Measurements from ENCODE around the gene SLC27A3.

The SLC27A3 gene

DNA sequence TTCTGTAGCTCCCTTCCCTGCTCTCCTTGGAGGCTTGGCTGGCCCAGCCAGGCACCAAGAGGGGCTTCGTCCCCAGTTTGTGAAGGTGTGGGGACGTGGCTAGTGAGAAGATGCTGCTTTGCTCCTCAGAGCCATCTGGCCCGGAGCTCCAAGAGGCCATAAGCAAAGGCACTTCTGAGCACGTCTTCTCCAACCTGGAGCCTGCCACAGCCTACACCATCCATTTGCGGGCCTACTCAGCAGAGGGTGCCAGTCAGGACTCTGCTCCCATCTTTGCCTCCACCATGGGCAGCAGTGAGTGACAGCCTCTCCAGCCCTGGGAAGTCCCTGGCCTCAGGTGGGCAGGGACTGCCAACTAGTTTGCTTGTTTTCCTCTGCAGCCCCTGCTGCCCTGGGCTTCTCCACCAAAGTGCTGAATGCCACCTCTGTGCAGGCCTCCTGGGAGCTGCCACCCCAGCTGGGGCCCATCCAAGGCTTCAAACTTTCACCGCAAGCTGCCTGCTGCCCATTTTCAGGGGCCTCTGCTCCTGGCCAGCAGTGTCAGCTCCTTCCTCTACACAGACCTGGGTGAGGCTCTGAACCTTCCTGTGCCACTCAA lies 25.9 kb downstream of the SLC27A3 start:
- no peak for DNase-seq

DNA sequence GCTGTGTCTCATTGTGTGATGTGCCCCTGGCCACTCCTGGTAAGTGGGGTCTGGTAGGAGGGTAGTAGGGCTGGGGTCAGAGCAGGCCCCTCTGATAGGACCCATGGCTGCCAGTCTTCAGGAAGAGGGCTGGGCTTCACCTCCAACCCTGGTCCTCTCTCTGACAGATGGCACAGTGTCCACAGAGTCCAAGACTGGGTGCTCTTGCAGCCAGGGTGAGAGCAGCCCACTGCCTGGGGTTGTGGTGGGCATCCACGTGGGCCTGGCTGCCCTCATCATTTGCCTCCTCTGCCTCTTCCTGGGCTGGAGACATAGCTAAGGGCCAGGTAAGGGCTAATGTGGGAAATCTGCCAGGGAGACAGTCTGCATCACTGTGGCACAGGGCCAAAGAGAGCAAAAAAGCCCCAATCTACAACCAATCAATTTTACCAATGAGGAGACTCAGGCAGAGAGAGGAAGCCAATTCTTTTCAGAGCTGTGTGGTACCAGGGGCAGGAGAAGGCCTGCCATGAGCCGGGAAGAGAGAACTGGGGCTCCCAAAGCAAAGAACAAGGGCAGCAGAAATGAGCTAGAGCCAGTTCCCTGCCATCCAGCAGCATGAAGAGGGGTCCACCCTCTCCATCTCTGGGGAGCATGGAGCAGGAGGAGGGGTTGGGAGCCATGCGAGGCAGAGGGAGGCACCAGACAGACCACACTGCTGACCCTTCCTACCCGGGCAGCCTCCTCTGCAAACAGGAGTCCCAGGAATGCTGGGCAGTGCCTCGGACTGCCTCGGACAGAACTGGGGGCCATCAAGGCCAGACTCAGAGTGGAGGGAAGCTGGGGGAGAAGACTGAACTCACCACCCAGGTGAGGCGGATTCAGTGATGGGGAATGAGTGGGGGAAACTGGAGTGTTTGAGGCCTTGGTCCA lies 26.8 kb downstream of the SLC27A3 start:
- no peak for DNase-seq

DNA sequence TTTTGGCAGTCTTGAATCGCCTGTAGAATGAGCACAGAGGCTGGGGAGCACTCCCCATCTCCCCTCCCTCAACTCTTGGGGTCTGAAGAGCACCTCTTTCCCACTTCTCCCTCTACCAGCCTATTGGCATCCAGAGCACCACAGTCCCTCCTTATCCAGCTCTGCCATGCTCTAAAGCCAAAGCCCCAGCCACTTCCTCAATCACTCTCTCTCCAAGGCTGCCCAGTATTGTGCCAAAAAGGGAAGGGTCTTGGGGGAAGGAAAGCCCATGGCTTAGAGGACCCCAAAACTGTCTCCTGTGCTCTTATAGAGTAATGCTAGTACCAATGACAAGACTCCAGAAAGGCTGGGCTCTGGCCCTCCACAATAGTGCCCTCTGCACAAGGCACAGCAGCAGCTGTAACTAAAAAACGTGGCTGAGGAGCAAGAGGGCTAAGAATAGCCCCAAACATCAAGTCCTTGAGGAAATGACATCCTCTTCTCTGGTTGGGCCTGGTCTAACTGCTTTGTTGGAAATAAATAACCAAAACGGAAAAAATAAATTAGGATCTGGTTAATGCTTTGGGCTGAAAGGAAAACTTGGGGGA lies 28.4 kb downstream of the SLC27A3 start:
- DNase-seq = no peak

DNA sequence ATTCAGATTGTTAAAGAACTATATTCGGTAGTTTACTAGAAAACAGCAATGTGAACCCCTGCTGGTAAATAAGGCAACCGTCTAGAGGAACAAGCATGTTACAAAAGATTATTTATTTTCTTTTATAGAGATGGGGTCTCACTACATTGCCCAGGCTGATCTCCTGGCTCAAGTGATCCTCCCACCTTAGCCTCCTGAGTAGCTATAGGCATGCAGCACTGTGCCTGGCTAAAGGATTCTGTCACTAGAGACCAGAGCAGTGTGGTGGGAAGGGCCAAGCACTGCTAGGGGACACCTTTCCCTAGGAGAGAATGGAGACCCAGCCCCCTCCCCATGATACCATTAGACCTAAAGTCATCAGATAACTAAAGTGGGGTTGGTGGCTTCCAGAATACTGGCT lies 28.9 kb downstream of the SLC27A3 start:
- DNase-seq = no peak

DNA sequence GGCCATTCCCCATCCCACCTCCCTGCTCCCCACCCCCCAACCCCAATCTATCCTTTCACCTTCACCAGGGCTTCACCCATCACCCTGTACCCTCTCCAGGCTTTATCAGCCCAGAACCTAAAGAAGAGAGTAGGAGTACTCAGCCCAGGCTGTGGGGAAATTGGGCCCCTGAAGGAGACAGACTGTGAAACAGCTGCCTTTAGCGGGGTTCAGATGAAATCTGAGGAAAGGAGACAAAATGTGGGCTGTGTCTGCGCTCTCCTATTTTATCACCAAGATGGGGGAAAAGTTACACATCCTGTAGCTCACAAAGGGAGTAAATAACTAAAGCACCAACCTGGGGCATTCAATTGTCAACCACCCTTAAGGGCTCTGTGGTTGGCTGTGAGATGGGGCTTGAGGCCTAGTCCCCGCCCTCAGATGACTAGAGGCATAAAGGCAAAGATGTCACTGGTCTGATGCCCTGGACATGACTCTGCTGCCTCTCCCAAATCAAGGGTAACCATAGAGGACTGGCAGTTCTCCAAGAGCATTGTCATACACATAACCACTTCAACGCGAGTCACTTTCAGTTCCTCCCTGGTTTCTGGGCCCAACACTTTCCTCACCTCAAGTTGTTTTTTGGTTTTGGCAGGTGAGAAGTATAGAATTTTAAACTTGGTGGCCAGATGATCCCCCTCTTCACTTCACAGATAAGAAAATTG lies 30.0 kb downstream of the SLC27A3 start:
- DNase-seq = peak; percentile 72 to 77

DNA sequence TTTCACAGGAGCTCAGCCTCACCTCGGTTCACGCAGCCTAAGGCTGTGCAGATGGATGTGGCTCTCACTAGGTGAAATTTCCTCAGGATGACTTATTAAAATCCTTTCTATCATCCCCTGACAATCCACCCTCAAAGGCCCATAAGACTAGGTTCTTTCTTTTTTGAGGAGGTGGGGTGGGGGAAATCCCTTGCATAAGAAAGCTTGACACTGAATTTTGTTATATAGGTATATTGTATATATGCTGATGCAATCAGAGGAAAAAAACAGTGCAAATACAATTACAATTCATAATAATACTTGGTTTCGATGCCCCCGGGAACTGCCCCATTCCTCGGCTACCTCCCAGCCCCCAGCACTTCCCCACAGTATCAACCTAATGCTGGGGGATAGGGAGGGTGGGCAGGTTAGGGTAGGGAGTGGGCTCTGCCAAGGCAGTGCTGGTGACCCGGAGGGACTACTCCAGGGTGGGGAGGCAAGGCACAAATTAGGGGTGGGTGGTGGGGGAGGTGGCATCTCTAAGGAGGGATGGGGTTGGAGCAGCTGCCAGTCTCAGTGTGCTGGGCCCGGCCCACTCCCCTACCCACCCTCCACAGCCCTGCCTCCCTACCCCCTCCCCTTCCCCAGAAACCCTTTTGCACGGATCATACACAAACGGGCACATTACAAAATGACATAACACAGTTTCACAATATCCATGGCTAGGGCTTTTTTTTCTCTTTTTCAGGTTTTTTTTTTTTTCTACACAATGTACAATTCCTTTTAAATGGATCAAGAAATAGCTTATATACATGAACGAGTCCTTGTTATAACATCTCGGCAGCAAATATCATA lies 30.9 kb downstream of the SLC27A3 start:
- DNase-seq = no peak

DNA sequence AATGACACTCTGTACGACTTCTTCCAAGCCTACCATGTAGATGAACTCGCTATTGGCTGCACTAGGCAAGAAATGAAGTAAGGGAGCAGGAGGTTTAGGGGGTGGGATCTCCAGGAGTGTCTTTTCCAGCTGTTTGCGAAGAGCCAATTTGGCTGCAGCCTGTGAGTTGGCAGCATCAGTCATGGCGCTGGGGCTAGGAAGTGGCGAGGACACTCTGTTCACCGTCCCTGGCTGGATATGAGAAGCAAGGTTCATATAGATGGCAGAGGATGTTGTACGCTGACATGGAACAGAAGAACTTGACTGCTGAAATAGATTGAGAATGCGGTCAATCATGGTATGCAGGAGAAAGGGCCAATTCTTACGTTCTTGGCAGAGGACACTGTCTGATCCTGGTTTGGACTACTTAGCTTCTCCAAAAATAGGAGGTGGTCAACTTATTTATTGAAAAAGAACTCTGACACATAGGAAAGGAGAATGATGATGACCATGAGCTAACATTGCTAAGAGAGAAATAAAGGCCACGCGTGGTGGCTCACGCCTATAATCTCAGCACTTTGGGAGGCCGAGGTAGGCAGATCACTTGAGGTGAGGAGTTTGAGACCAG lies 41.2 kb downstream of the SLC27A3 start:
- peak in 1 of 2 experiments; percentile 3 for DNase-seq

DNA sequence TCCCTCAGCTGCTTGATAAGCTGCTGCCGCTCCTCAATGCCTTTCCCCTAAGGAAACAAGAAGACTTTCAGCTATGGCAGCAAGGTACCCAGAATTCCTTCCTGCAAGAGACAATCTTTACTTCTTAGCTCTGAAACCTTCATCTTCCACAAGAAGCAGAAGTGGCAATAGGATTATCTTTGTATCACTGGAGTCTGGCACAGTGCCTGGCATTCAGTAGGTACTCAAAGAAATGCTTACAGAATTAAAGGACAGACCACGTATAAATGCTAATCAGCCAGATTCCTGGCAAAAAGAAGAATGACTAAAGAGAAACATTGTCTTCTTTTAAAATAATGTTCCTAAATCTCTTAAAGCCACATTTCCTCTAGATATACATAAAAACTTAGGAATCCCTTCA lies 43.7 kb downstream of the SLC27A3 start:
- DNase-seq = no peak

DNA sequence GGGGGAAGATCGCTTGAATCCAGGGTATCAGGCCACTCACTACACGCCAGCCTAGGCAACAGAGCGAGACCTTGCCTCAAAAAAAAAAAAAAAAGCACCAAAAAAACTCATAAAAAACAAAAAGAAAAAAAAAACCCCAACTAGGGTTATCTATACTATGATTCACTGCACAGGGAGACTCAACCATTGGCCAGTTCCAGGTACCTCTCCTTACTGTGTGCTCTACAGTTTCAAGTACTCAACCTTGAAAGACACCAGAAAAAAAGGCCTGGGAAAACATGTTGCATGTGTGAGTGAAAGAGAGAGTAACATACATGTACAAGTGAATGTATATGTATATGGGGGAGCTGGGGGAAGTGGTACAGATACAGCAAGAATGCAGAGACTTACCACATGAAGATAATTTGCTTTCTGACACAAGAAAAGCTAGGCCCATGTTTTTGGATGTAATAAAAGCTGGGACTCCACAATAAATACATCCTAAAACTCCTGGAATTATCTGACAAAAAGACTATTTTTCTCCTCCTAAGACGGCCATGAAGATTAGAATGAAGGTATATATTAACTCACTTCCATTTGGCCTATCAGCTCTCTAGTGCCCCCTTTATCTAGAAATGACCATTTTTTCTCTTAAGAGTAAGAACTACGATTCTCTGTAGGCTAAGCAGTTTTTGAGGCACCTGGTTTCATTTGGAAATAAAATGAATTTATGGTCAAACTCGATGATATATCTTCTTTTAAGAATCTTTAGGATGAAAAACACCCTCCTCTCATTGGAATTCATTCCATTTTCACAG lies 52.2 kb downstream of the SLC27A3 start:
- DNase-seq = peak in 1 of 2 experiments; percentile 1
